PC-3 (cell line): ENCODE measurements around the gene EIF6. TPM values are rescaled to one million over a fixed set of nuclear protein-coding genes. Genes with fewer than 3 reads are reported as not detected.

Experiments
- ATAC-seq: fragments of 200-7000 bp; cut with Tn5 transposase; 2 replicates; pipeline ENCODE4 v1.9.1; 2020; ENCODE audit warnings: mild to moderate bottlenecking, moderate library complexity
- BruUV-seq: library from RNA; stranded (reverse); fragments of 400-500 nt; replicated peaks from 2 replicates; lab custom pipeline; 2021; lab: Mats Ljungman, UMichigan
- CTCF ChIA-PET: fragments of 300-600 bp; sonication (Branson Sonifier 250); formaldehyde crosslinking; loops from one replicate; lab custom pipeline; 2022; ENCODE audit warnings: antibody characterized with exemption; lab: Charles Lee
- POLR2A ChIA-PET: fragments of 300-600 bp; sonication (Branson Sonifier 250); formaldehyde crosslinking; loops from one replicate; lab custom pipeline; 2022; ENCODE audit warnings: antibody characterized with exemption; ENCODE audit not compliant: unreplicated experiment; lab: Charles Lee
- DNase-seq: peaks from one replicate; pipeline ENCODE4 v3.0.0-alpha.2; 2015
- H2AFZ ChIP-seq: fragments of 300-600 bp; sonication (generic); 2 replicates; pipeline ENCODE4 v1.6.0; 2016; ENCODE audit warnings: antibody characterized with exemption, low read length
- H3F3A ChIP-seq: fragments of 300-600 bp; sonication (generic); one replicate; pipeline ENCODE4 v1.6.0; 2017; ENCODE audit warnings: antibody characterized with exemption, low read length, control low read depth, mild to moderate bottlenecking; ENCODE audit not compliant: unreplicated experiment
- H3K27ac ChIP-seq: fragments of 300-600 bp; sonication (generic); 2 replicates; pipeline ENCODE4 v1.5.1; 2016; ENCODE audit warnings: mild to moderate bottlenecking, low read length
- H3K27me3 ChIP-seq: fragments of 300-600 bp; sonication (generic); 2 replicates; pipeline ENCODE4 v1.6.1; 2016; ENCODE audit warnings: low read length, mixed read lengths
- H3K36me3 ChIP-seq: fragments of 300-600 bp; sonication (generic); 2 replicates; pipeline ENCODE4 v1.6.1; 2016; ENCODE audit warnings: low read depth, mixed run types, low read length, mixed read lengths
- H3K4me1 ChIP-seq: fragments of 300-600 bp; sonication (generic); 2 replicates; pipeline ENCODE4 v1.5.1; 2016; ENCODE audit warnings: low read length; ENCODE audit not compliant: insufficient read depth
- H3K4me2 ChIP-seq: fragments of 300-600 bp; sonication (generic); 2 replicates; pipeline ENCODE4 v1.6.0; 2016; ENCODE audit warnings: low read length
- H3K4me3 ChIP-seq: fragments of 300-600 bp; sonication (generic); 2 replicates; pipeline ENCODE4 v1.5.1; 2016; ENCODE audit warnings: mild to moderate bottlenecking, low read length, mixed read lengths
- H3K79me2 ChIP-seq: fragments of 300-600 bp; sonication (generic); 2 replicates; pipeline ENCODE4 v1.6.1; 2017; ENCODE audit warnings: low read length, mixed read lengths
- H3K9ac ChIP-seq: fragments of 300-600 bp; sonication (generic); 2 replicates; pipeline ENCODE4 v1.6.0; 2016; ENCODE audit warnings: mild to moderate bottlenecking, low read length
- H3K9me2 ChIP-seq: fragments of 300-600 bp; sonication (generic); replicated peaks from 2 replicates; pipeline ENCODE4 v1.6.1; 2016; ENCODE audit warnings: mixed run types, low read length, mixed read lengths
- H3K9me3 ChIP-seq: fragments of 300-600 bp; sonication (generic); 2 replicates; pipeline ENCODE4 v1.6.1; 2016; ENCODE audit warnings: low read length, mixed read lengths
- H4K20me1 ChIP-seq: fragments of 300-600 bp; sonication (generic); 2 replicates; pipeline ENCODE4 v1.6.1; 2016; ENCODE audit warnings: low read length, mixed read lengths
- CTCF ChIP-seq: fragments of 300-600 bp; sonication (generic); conservative IDR thresholded peaks from 2 replicates; pipeline ENCODE4 v1.5.1; 2017; ENCODE audit warnings: antibody characterized with exemption, low read depth, mild to moderate bottlenecking, low read length
- EZH2 ChIP-seq: fragments of 300-600 bp; sonication (generic); IDR thresholded peaks from one replicate; pipeline ENCODE4 v1.6.1; 2017; ENCODE audit warnings: antibody characterized with exemption, mild to moderate bottlenecking, low read length; ENCODE audit not compliant: unreplicated experiment
- EZH2phosphoT487 ChIP-seq: fragments of 300-600 bp; sonication (generic); IDR thresholded peaks from 2 replicates; pipeline ENCODE4 v1.6.1; 2018; ENCODE audit warnings: mild to moderate bottlenecking, antibody characterized with exemption, low read length, borderline replicate concordance
- intact Hi-C: fragments of 100-400 bp; cut with micrococcal nuclease; formaldehyde crosslinking; loops from 2 replicates; pipeline ENCODE4 v1.9.0; 2023
- total RNA-seq: library from RNA; depleted of rRNA; stranded (reverse); fragments of >200 nt; gene quantifications from 2 replicates; pipeline ENCODE4 v1.2.3, GENCODE V29; 2014

EIF6 gene
- total RNA-seq, 1 experiment from 2014 or later: 292 TPM

GRCh38 chr20:35329435-35330139, 45.0 kb upstream of the EIF6 start:
- Histone ChIP-seq H4K20me1 (no peaks in the 10 kb centered on the region), H3K4me2 (no peak overlapping the region), H3K4me3 (no peak overlapping the region), H3K9ac (no peak overlapping the region; the same call in 1 of the 2 replicates), H3K4me1 (peaks cover 26% of the 10 kb centered on the region), H3K27me3 (no peaks in the 10 kb centered on the region), H3K36me3 (no peaks in the 10 kb centered on the region), H3K9me2 (no peaks in the 10 kb centered on the region), H3K79me2 (no peaks in the 10 kb centered on the region), H3F3A (no peaks in the 10 kb centered on the region), H3K9me3 (no peaks in the 10 kb centered on the region), H2AFZ (no peak overlapping the region), H3K27ac (peak overlapping the region; percentile 19)
- no TSS peak for BruUV-seq
- DNase-seq (peak; percentile 83), ATAC-seq (peak; percentile 85)
- TF ChIP-seq CTCF: peak; percentile 91
- TF ChIP-seq EZH2: no peak
- no peak for TF ChIP-seq EZH2phosphoT487
- POLR2A ChIA-PET: no interaction called here
- CTCF ChIA-PET: interaction anchor here (0.6 to 1.3 kb wide), 9 partner anchors 11 to 234 kb away, joined by 3 to 5 read pairs (median 3); no protein-coding TSS in a partner anchor
- intact Hi-C loops: loop anchor here (1.0 kb wide), 1 partner anchor 26 kb away; no protein-coding TSS in a partner anchor

GRCh38 chr20:35328689-35329088, 44.1 kb upstream of the EIF6 start:
- Histone ChIP-seq H3F3A (no peaks in the 10 kb centered on the region), H2AFZ (no peak overlapping the region), H3K9ac (no peak overlapping the region), H3K36me3 (no peaks in the 10 kb centered on the region), H3K27me3 (no peaks in the 10 kb centered on the region), H3K4me2 (no peak overlapping the region), H4K20me1 (no peaks in the 10 kb centered on the region), H3K9me3 (no peaks in the 10 kb centered on the region), H3K27ac (0 out of 2 replicates have a peak overlapping the region, but pooled peaks have one; percentile 19), H3K4me3 (no peak overlapping the region), H3K4me1 (peaks cover 26% of the 10 kb centered on the region), H3K79me2 (no peaks in the 10 kb centered on the region), H3K9me2 (no peaks in the 10 kb centered on the region)
- intact Hi-C loops: loop anchor here (1.0 kb wide), 1 partner anchor 25 kb away; no protein-coding TSS in a partner anchor
- TF ChIP-seq CTCF (no peak), EZH2phosphoT487 (no peak), EZH2 (no peak)
- no TSS peak for BruUV-seq
- no peak for DNase-seq
- POLR2A ChIA-PET: no interaction called here
- CTCF ChIA-PET: interaction anchor here (0.8 to 1.3 kb wide), 4 partner anchors 10 to 27 kb away, joined by 3 to 4 read pairs (median 4); no protein-coding TSS in a partner anchor
- no peak for ATAC-seq
